NCI-H1694 (cell line): Measurements from ENCODE around the gene RPS6KA2.
"Not testable (repeated sequence)": the region's sequence is repeated elsewhere in the genome, so short reads cannot be mapped to it uniquely, and the experiment has no call there.

Experiments
- DNase-seq: peaks from one replicate; lab custom pipeline; 2025; lab: John Stamatoyannopoulos, UW

The RPS6KA2 gene

DNA sequence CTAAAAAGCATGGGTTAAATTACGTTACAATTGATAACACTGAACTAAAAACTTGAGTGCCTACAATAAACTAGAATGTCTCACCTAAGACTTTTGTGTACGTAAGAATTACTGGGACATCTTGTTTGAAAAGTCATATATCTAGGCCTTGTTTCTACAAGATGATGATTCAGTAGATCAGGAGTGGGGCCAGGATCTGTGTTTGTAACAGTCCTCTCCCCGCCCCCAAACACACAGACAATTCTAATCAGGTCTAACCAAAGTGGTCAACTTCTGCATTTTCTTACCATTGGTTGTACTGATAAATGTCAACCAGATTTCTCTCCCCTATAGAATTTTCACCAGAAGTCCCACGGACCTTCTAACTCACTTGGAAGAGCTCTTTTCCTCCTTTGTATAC is 97.5 kb downstream of the RPS6KA2 start:
- no peak for DNase-seq

DNA sequence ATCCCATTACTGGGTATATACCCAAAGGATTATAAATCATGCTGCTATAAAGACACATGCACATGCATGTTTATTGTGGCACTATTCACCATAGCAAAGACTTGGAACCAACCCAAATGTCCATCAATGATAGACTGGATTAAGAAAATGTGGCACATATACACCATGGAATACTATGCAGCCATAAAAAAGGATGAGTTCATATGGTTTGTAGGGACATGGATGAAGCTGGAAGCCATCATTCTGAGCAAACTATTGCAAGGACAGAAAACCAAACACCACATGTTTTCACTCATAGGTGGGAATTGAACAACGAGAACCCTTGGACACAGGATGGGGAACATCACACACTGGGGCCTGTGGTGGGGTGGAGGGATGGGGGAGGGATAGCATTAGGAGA is 98.0 kb downstream of the RPS6KA2 start:
- DNase-seq: not testable (repeated sequence)

DNA sequence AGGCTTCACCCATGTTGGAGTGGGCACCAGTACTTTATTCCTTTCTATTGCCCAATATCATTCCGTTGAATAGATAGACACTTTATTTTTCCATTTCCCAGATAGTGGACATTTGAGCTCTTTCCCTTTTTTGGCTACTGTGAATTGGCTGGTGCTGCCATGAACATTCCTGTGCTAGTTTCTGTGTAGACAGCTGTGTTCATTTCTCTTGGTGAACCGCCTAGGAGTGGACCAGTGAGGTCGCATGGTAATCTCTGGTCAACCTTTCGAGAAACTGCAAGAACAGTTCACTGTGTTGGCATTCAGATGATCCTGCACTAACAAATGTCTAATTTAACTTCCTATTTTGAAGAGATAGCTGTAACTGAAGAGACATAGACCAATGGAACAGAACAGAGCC is 99.2 kb downstream of the RPS6KA2 start:
- DNase-seq: no peak

DNA sequence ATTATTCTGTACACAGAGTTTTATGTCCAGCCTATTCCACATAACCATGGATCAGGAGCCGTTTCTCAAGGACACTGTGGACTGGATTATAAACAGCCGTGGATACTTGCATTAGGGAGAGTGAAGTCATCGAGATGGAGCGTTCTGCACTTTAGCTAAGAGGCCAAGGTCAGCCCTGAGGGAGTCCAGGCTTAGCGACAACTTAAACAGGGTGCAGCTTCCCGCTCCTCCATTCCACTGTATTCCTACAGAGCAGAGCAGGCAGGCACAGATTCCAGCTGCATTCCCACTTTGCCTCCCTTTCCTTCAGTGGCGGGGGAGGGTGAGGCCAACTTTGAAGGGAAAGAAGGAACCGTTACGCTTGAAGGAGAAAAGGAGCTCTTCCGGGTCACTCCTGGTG is 100.1 kb downstream of the RPS6KA2 start:
- no peak for DNase-seq

DNA sequence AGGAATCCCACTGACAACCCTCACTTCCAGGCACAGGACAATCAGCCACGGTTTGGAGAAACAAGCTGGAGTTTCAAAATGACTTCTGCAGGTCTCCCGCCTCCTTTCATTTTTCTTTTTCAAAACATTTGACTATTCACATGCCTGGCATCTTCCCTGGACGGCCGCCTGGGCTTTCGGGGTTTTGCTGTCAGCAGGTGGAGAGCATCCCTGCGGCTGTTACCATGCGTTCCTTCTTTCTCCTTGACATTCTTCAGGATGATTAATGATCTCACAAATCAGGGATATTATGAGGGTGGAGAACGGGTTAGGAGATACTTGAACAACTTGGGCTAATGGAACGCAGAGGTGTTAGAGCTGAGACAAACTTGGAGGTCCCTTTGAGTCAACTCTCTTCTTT is 101.5 kb downstream of the RPS6KA2 start:
- no peak for DNase-seq

DNA sequence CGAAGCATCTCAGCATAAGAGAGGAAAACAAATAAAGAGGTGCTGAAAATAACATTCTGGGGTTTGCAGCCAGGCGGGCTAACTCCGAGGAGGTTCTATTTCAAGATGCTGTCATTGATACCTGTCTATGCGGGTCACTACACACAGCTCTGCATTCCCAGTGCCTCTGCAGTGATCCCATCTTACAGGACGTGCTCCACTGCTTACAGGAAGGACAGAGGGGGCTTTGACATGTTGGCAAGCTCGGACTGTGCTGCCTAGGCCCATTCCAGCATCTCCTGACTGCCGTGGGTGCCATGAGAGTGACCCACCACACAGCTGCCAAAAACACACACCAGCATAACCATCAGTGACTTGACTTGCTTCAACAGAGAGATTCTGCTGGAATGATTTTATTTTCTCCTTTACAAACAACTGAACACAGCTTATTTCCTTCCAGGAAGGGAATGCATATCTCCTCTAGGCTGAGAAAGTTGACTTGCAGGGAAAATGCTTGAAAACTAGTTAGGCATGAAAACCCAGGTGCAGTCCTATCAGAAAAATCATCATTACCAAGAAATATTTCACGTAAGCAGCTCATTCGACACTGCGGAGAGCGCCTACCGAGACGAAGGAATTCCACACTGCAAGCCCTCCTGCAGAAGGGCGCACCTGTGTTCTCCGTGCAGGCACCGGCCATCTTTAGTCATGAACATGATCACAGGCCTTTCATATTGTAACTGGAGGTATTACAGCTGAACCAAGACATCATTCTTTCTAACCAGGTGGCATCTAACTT is 103.1 kb downstream of the RPS6KA2 start:
- no peak for DNase-seq

DNA sequence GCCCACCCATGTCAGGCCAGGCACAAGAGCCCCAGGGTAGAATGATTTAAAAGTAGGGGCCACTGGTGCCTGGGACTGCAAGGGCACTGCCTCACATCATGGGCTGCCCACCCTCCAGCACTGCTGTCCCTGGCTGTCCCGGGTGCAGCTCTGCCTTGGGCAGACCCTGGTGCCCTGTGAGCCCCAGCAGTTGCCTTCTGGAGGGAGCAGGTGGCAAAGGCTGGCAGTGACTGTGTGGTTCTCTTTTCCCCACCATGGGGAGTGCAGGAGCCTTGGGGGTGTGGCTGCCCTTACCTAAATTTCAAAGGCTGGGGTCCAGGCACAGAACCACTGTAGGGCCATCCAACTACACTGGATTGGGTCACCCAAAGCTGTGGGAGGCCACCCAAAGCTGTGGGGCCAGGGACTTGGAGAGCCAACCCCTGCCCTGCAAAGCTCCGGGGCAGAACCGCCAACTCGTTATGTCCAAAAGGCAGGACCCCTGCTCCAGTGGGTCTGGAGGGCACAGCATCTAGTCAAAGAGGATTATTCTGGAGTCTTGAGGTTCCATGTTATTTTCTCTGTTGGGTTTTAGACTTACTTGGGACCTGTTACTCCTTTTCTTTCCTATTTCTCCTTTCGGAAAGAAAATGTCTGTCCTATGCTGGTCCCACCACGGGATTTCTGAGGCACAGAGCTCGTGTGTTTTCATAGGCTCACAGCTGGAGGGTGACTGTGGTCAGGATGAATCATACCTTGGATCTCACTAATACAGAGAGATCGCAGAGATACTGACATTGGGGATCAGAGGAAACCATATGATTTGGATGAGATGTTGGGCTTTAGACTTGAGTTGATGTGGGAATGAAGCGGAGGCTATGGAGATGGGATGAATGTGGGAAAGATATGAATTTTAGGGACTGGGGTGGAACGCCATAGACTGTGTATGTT is 105.9 kb downstream of the RPS6KA2 start:
- no peak for DNase-seq

DNA sequence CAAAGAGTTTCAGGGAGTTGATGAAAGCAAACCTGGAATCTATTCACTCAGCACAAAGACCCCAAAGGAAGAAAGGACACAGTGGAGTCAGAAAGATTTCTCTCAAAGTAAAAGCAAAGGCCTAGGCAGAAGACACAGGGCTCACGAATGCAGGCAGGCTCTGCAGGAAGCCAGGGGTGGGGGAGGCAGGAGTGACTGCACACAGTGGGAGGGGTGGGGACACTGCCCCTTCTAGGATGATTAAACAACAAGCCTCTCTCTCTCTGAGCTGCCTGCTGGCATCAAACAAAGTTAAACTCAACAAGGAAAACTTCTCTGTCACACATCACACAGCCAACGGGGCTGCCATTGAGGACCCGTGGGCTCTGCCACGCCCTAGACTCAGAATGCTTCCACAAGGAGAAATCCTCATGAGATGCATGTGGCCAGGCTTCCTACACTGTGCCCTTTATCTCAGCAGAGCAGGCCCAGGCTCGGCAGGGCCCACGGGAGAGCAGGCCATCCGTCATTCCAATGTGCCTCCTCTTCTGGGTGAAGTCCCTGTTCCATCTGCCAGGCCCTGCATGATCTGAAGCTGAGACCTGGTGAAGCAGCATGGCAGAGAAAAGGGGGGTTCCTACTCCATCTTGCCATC is 110.7 kb downstream of the RPS6KA2 start:
- DNase-seq: no peak

DNA sequence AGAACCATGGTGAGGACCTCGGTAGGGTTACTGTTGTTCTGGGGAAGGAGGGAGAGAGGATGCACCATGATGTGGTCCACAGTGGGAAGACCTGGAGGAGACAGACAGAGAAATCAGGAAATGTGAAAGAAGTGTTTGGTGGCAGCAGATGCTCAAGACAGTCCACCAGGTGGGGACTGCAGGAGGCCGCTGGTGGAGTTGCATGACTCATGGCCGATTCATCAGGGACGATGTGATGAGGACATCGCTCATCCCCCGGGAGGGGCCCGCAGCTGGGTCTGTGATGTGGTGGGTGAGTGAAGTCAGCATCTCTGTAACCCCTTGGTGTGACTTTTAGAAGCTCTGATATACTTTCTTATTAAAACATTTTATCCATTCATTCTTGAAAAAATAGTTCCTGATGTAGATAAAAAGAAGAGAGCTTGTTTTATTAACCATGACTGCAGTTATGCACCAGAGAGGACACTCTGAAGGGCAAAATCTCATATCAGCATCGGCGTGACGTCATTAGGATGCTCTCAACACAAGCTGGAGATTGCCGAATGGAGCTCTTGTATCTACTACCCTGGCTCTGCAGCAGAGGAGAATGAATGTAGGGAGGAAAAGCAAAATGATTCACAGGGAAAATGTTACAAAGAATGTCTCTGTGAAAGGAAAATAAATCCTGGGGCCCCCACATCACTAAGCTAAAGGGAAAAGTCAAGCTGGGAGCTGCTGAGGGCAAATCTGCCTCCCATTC is 111.8 kb downstream of the RPS6KA2 start:
- no peak for DNase-seq

DNA sequence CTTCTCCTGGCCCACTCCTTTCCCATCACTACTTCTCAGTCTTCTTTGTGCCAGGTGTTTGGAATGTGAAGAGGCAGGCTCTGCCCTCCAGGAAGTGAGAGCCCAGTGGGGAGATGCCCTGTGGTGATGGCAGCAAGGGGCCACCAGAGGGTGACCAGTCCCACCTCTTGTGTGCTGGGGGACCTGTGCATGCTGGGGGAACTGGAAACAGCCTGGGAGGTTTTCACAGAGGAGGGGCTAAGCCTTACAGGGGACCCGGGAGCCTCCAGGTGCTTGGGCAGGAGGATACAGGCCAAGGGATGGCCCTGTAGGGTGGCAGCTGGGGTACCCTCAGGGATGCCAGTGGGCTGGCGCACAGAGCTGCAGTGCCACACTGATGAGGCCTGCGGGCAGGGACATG is 112.9 kb downstream of the RPS6KA2 start:
- no peak for DNase-seq

DNA sequence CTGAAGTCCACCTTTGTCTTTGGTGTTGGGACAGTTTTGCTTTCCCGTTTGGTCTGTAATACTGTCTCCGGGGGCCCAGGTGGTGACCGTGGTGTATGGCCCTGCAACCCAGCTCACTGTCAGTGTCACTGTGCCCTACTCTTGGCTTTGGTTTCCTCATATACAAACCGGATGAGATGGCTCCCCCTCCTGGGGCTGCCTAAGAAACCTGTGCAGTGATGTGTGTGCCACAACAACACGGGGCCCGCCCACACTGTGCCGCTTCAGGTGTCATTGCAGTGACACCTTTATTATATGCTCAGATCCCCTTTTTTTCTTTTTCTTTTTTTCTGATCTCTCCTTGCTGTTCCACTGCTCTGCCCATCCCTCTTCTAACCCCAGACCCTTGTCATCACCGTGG is 114.5 kb downstream of the RPS6KA2 start:
- no peak for DNase-seq

DNA sequence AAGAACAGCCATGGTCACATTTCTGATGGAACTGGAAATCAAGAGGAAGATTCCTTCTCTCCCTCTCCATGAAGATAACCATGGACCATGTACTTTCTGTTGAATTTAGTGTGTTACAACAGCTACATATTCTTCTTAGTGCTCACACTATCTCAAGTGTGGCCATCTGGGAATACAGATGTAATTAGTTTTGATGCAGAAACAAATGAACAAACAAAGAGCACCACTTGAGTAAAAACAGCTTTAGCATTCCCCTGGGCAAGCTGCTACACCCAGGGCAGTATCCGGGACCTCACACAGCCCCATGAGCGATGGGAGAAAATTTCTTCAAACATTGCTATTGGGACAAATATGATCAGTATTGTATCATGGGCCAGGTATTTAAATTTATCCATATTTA is 115.7 kb downstream of the RPS6KA2 start:
- no peak for DNase-seq

DNA sequence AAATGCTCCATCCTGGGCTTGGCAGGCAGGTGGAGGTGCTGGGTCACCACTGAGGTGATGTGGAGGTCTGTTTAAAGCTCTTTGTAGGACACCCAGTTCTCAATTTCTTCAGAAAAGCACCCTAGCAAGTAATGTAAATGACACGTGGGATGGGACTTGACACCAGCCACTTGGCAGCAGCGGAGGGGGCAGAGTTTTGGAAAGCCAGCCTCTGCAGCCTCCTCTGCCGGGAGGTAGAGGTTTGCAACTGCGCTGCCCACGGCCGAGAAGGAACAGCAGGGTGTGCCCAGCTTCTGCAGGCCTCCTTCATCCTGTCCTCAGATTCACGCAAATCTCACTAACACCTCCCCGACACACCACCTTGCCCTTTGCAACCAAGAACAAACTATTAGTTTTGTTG is 117.9 kb downstream of the RPS6KA2 start:
- no peak for DNase-seq

DNA sequence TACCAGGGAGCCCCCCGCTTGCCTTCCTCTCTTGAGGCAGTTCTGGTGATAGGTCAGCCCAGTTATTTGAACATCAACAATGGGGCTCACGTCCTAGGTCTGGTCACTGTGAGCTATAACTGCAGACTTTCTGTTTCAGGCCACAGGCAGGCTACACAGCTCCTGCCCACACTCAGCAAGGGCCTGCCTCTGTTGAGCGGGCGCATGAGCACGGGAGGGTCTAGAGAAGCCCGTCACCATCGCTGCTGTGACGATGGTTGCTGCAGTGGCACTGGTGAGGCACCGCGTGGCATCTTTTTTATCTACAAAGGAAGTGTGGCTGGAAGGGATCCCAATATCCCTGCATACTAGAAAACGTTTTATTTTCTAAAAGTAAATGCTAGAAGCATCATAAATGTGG is 118.3 kb downstream of the RPS6KA2 start:
- DNase-seq: no peak

DNA sequence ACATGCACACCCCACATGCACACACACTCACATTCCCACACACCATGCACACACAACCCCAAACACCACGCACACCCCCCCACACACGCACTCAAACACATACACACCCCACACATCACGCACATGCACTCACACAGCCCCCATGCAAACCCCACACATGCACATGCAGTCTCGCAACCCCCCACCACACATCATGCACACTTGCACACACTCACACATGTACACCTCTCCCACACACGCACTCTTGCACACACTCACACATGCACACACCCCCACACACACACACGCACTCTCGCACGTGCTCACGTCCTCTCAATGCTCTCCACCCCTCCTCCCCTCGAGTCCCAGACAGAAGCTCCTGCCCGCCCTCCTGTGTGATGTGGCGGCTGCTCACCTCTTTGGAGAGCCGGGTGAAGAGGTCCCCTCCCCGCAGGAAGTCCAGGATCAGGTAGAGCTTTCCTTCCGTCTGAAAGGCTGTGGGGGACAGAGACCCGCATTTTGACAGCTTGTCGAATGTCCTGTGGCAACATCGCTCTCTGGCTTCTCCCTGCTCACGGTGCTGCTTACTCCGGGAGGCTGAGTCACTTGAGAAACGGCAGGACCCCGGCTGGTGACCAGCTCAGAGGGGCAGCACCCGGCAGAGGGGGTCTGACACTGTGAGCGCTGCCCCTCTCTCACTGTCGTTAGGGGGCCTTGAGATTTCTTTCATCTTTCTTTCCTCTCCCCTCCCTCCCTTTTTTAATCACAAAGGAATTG is 119.1 kb downstream of the RPS6KA2 start:
- no peak for DNase-seq

DNA sequence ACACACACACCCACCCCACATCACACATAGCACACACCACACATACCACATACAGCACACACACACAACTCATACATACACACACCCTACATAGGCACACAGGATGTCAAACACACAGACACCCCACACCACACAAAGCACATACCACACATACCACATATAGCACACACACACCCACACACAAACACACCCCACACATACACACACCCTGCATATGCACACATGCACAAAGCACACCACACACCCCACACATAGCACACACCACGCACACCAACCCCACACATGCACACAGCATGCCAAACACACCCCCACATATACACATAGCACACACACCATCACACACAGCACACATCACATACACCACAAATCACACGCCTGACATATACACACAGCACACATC is 119.7 kb downstream of the RPS6KA2 start:
- DNase-seq: no peak

DNA sequence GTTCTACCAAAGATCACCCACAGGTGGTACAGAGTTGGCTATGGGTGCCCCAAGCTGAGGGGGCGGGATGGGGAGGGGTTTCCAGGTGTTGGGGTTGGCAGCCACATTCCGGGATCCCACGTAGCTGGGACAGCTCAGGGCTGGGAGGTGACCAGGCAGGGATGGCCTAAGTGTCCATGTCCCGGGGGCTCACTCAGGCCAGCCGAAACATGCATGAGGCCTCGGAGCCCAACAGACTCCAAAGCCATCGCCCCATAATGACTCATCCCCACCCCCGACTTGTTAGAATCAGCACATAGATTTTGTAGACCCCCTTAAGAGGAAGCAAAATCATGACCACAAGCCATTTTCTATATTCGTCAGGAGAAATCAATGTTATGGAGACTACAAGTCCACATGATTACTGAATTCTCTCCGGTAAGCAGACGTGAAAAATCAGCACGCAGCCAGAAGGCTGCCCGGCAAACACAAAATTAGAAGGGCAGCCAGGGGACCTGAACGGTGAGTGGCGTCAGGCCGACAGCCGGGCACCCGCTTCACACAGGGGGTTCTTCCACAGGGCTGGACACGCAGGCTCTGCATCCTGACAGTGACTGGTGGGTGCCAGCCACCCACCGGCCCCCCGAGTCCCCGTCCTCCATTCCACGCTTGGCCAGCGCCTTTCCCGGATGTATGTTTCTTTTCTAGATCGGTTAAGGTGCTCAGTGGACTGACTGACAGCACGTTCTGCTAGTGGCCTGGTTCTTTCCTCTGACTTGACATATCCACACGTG is 121.7 kb downstream of the RPS6KA2 start:
- no peak for DNase-seq

DNA sequence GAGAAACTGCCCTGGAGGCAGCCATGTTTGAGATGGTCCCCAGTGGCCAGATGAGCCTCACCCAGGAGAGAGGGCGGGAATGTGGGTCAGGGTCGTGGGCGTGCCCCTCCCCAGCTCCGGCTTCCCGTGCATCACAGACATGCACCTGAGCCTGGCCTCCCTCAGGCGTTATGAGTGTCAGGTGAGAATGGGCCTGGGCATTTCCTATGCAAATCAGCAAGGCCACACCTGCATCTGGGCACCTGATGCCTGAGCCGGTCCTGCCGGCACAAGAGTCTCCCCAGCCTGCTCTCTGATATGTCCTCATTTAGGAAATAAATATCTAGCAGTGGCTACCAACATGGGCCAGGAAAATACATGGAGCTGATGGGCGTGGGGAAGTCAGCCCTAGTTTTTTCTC is 123.0 kb downstream of the RPS6KA2 start:
- no peak for DNase-seq

DNA sequence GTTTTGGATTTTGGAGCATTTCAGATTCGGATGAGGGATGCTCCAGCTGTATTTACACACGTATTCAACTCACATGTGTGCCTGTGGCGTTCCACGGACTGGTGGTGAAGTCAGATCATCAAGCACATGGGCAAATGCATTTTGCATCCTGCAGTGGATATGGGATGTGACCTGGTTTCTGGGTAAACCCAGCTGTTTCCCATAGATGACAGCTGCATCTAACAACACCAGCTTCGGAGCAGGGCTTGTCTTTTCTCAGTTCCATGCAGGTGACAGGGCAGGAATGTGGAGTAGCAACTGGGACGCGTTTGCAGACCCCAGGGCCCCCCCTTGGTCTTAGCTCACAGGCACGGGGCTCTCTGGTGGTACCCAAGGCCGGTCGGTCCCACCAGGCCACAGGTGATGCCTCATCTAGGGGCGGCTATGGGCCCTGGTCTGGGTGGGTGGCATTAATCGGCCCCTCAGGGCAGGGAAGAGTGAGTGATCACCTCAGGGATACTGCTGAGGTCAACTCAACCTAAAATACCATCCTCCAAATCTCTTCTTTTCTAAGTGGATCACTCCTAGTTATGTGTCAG is 123.8 kb downstream of the RPS6KA2 start:
- DNase-seq: no peak

DNA sequence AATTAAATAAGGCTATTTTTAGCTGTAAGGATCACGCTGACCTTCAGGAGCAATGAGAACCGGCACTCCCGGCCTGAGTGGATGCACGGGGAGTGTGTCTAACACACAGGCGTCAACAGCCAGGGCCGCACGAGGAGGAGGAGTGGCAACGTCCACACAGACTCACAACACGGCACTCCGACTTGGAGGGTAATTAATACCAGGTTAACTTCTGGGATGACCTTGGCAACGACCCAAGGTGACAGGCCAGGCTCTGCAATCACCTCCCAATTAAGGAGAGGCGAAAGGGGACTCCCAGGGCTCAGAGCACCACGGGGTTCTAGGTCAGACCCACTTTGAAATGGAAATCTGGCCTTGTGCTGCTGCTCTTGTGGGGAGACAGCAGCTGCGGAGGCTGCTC is 124.6 kb downstream of the RPS6KA2 start:
- no peak for DNase-seq
